H1 (cell line): ENCODE measurements around the gene PHYH. TPM values are rescaled to one million over a fixed set of nuclear protein-coding genes. Genes with fewer than 3 reads are reported as not detected.

ENCODE experiments used
- CTCF ChIA-PET: fragments of 300-600 bp; sonication (Branson Sonifier 250); formaldehyde crosslinking; loops from one replicate; lab custom pipeline; 2021; ENCODE audit not compliant: partially characterized antibody; lab: Charles Lee
- POLR2A ChIA-PET: fragments of 300-600 bp; sonication (Branson Sonifier 250); formaldehyde crosslinking; loops from one replicate; lab custom pipeline; 2021; ENCODE audit warnings: inconsistent platforms; ENCODE audit not compliant: partially characterized antibody; lab: Charles Lee
- DNase-seq, 2 experiments: peaks; one replicate each; pipeline versions ENCODE4 v3.0.0 to v3.0.0-alpha.2; 2010 to 2022; ENCODE audit warnings: low spot score in 2 of 2, low read depth in 1 of 2, mixed read lengths in 1 of 2
- FAIRE-seq: peaks from 2 replicates; lab custom pipeline; 2011; peaks lifted over from hg19 to GRCh38; lab: Jason Lieb, UNC
- H2AFZ ChIP-seq: 2 replicates; pipeline ENCODE4 v1.8.1; 2012; ENCODE audit warnings: low read length, inconsistent platforms
- H2AK5ac ChIP-seq: 2 replicates; pipeline ENCODE4 v1.6.1; 2013; ENCODE audit warnings: low read depth, low read length
- H2BK120ac ChIP-seq: replicated peaks from 2 replicates; pipeline ENCODE3; 2013; ENCODE audit warnings: low read depth, low read length, inconsistent platforms
- H2BK12ac ChIP-seq: 2 replicates; pipeline ENCODE4 v1.6.1; 2013; ENCODE audit warnings: low read depth, low read length
- H2BK15ac ChIP-seq: 2 replicates; pipeline ENCODE4 v1.6.1; 2013; ENCODE audit warnings: low read length
- H2BK20ac ChIP-seq: 2 replicates; pipeline ENCODE4 v1.6.1; 2013; ENCODE audit warnings: low read length
- H2BK5ac ChIP-seq: 2 replicates; pipeline ENCODE4 v1.6.1; 2013; ENCODE audit warnings: low read depth, low read length
- H3K14ac ChIP-seq: 2 replicates; pipeline ENCODE4 v1.6.1; 2013; ENCODE audit warnings: inconsistent platforms; ENCODE audit not compliant: insufficient read length
- H3K18ac ChIP-seq: 2 replicates; pipeline ENCODE4 v1.6.1; 2013; ENCODE audit warnings: low read length; ENCODE audit errors: extremely low read depth
- H3K23ac ChIP-seq: 2 replicates; pipeline ENCODE4 v1.6.1; 2013; ENCODE audit warnings: inconsistent platforms; ENCODE audit not compliant: insufficient read length
- H3K23me2 ChIP-seq: 2 replicates; pipeline ENCODE4 v1.6.1; 2013; ENCODE audit warnings: low read depth, low read length
- H3K27ac ChIP-seq: 2 replicates; pipeline ENCODE4 v1.6.1; 2011; ENCODE audit warnings: low read depth, low read length, inconsistent platforms
- H3K27me3 ChIP-seq, 4 experiments: replicated peaks in 1 of 4; 1 replicate in 1 of 4; 2 replicates in 3 of 4; pipeline versions ENCODE4 v1.6.1 to v1.8.1; 2011 to 2013; ENCODE audit warnings: low read length in 3 of 4, mild to moderate bottlenecking in 3 of 4, inconsistent platforms in 2 of 4, mixed read lengths in 2 of 4, moderate library complexity in 1 of 4; ENCODE audit not compliant: control insufficient read depth in 3 of 4, insufficient read depth in 3 of 4; ENCODE audit errors: extremely low read depth in 1 of 4
- H3K36me3 ChIP-seq, 4 experiments: 2 replicates each; pipeline versions ENCODE4 v1.6.1 to v1.8.1; 2011 to 2013; ENCODE audit warnings: mild to moderate bottlenecking in 4 of 4, low read length in 3 of 4, moderate library complexity in 2 of 4, control low read depth in 1 of 4, inconsistent platforms in 1 of 4; ENCODE audit not compliant: insufficient read depth in 4 of 4, control insufficient read depth in 2 of 4
- H3K4ac ChIP-seq: replicated peaks from 2 replicates; pipeline ENCODE3; 2013; ENCODE audit warnings: low read length, low read depth, mixed read lengths, inconsistent platforms; ENCODE audit not compliant: insufficient read length
- H3K4me1 ChIP-seq, 4 experiments: replicated peaks in 1 of 4; 1 replicate in 1 of 4; 2 replicates in 3 of 4; pipeline versions ENCODE4 v1.6.1 to v1.8.1; 2011 to 2013; ENCODE audit warnings: low read length in 3 of 4, inconsistent platforms in 2 of 4, mixed read lengths in 1 of 4; ENCODE audit not compliant: insufficient read depth in 4 of 4, control insufficient read depth in 3 of 4
- H3K4me2 ChIP-seq, 2 experiments: 2 replicates each; pipeline versions ENCODE4 v1.6.1 to v1.8.1; 2011 to 2013; ENCODE audit warnings: low read depth in 2 of 2, low read length in 2 of 2, control low read depth in 1 of 2, inconsistent platforms in 1 of 2, mild to moderate bottlenecking in 1 of 2; ENCODE audit not compliant: insufficient read depth in 1 of 2
- H3K4me3 ChIP-seq, 4 experiments: fragments of 200-600, 300-600 bp in 1 of 4; sonication (generic), shearing (Covaris generic), sonication (Bioruptor Twin) in 1 of 4; 2 replicates each; pipeline versions ENCODE4 v1.5.1 to v1.8.1; 2011 to 2016; ENCODE audit warnings: low read length in 4 of 4, low read depth in 3 of 4, control low read depth in 2 of 4, inconsistent platforms in 2 of 4, mild to moderate bottlenecking in 2 of 4, mixed read lengths in 1 of 4, moderate library complexity in 1 of 4; ENCODE audit not compliant: insufficient read depth in 2 of 4; ENCODE audit errors: extremely low read depth in 1 of 4
- H3K56ac ChIP-seq: replicated peaks from 2 replicates; pipeline ENCODE3; 2013; ENCODE audit warnings: low read depth, mild to moderate bottlenecking, mixed read lengths, low read length, inconsistent platforms; ENCODE audit not compliant: insufficient read length
- H3K79me1 ChIP-seq: 2 replicates; pipeline ENCODE4 v1.6.1; 2013; ENCODE audit warnings: low read depth, low read length, control low read depth
- H3K79me2 ChIP-seq, 2 experiments: 2 replicates each; pipeline versions ENCODE4 v1.6.1 to v1.8.1; 2012 to 2013; ENCODE audit warnings: low read length in 2 of 2, mild to moderate bottlenecking in 2 of 2, inconsistent platforms in 1 of 2; ENCODE audit not compliant: insufficient read depth in 2 of 2, control insufficient read depth in 1 of 2
- H3K9ac ChIP-seq, 4 experiments: replicated peaks in 1 of 4; 1 replicate in 1 of 4; 2 replicates in 3 of 4; pipeline versions ENCODE4 v1.6.1 to v1.8.1; 2011 to 2013; ENCODE audit warnings: low read depth in 3 of 4, low read length in 3 of 4, control low read depth in 2 of 4, mild to moderate bottlenecking in 2 of 4, moderate library complexity in 2 of 4, inconsistent platforms in 1 of 4; ENCODE audit errors: extremely low read depth in 1 of 4
- H3K9me3 ChIP-seq, 2 experiments: 2 replicates each; pipeline versions ENCODE4 v1.6.1 to v1.8.1; 2012 to 2013; ENCODE audit warnings: mild to moderate bottlenecking in 2 of 2, moderate library complexity in 2 of 2, control low read depth in 1 of 2, inconsistent platforms in 1 of 2, low read depth in 1 of 2, low read length in 1 of 2, mixed read lengths in 1 of 2; ENCODE audit not compliant: insufficient read depth in 2 of 2
- H4K20me1 ChIP-seq, 2 experiments: replicated peaks in 1 of 2; 2 replicates each; pipeline versions ENCODE3 to v1.8.1; 2011 to 2013; ENCODE audit warnings: inconsistent platforms in 2 of 2, low read length in 2 of 2, mild to moderate bottlenecking in 1 of 2; ENCODE audit not compliant: insufficient read depth in 2 of 2, control insufficient read depth in 1 of 2
- H4K5ac ChIP-seq: 2 replicates; pipeline ENCODE4 v1.6.1; 2013; ENCODE audit warnings: low read length, low read depth, mixed read lengths, inconsistent platforms; ENCODE audit not compliant: insufficient read length
- H4K8ac ChIP-seq: 2 replicates; pipeline ENCODE4 v1.8.0; 2013; ENCODE audit warnings: mild to moderate bottlenecking, moderate library complexity, low read length, inconsistent platforms; ENCODE audit not compliant: insufficient read depth; ENCODE audit errors: extremely low read depth
- H4K91ac ChIP-seq: replicated peaks from 2 replicates; pipeline ENCODE3; 2013; ENCODE audit warnings: low read length, mixed read lengths, inconsistent platforms; ENCODE audit not compliant: insufficient read length
- ASH2L ChIP-seq: fragments of 200-600, 300-600 bp; sonication (generic); IDR thresholded peaks from one replicate; pipeline ENCODE4 v1.7.1; 2017; ENCODE audit warnings: low read length
- EZH2 ChIP-seq: fragments of 200-600 bp; sonication (generic); IDR thresholded peaks from 2 replicates; pipeline ENCODE4 v1.7.1; 2012; ENCODE audit warnings: low read depth, mild to moderate bottlenecking, moderate library complexity, low read length, inconsistent platforms; ENCODE audit not compliant: severe bottlenecking
- HDAC2 ChIP-seq, 2 experiments: fragments of 300-600 bp in 1 of 2; sonication (generic) in 1 of 2; IDR thresholded peaks; 2 replicates each; pipeline ENCODE4 v1.6.1; 2011 to 2012; ENCODE audit warnings: low read depth in 2 of 2, low read length in 2 of 2, mild to moderate bottlenecking in 2 of 2, moderate library complexity in 2 of 2, borderline replicate concordance in 1 of 2, inconsistent platforms in 1 of 2
- JUN ChIP-seq: IDR thresholded peaks from 2 replicates; pipeline ENCODE4 v1.6.1; 2011; ENCODE audit warnings: low read depth, mild to moderate bottlenecking, improper control_type of control experiment, low read length
- NRF1 ChIP-seq: IDR thresholded peaks from 2 replicates; pipeline ENCODE4 v1.6.1; 2011; ENCODE audit warnings: mild to moderate bottlenecking, low read depth, low read length, improper control_type of control experiment
- POLR2AphosphoS5 ChIP-seq: IDR thresholded peaks from 2 replicates; pipeline ENCODE4 v1.6.1; 2011; ENCODE audit warnings: low read depth, low read length
- SIRT6 ChIP-seq: IDR thresholded peaks from one replicate; pipeline ENCODE4 v1.7.1; 2012; ENCODE audit warnings: low read length, inconsistent platforms
- SP2 ChIP-seq: IDR thresholded peaks from 2 replicates; pipeline ENCODE4 v1.6.1; 2012; ENCODE audit warnings: mild to moderate bottlenecking, low read length, inconsistent platforms
- SRF ChIP-seq: IDR thresholded peaks from 2 replicates; pipeline ENCODE4 v1.6.1; 2011; ENCODE audit warnings: mild to moderate bottlenecking, low read depth, low read length, moderate library complexity
- YY1 ChIP-seq: IDR thresholded peaks from 2 replicates; pipeline ENCODE4 v1.6.1; 2011; ENCODE audit warnings: low read depth, mild to moderate bottlenecking, low read length
- WGBS, 2 experiments: shearing (Covaris generic) in 1 of 2; methylation state at CpG; one replicate each; pipeline versions ENCODE4 v1.1.6 to v1.1.7; 2013 to 2015; ENCODE audit warnings: low lambda C conversion rate in 2 of 2, mixed read lengths in 2 of 2, inconsistent platforms in 1 of 2, low coverage in 1 of 2, missing lambda C conversion rate in 1 of 2; ENCODE audit not compliant: insufficient replicate concordance in 2 of 2, insufficient coverage in 1 of 2, insufficient read length in 1 of 2; ENCODE audit errors: extremely low coverage in 1 of 2, missing lambda C conversion rate in 1 of 2; 5-methylcytosine and 5-hydroxymethylcytosine counted together
- polyA plus RNA-seq, 7 experiments: library from polyadenylated mRNA; depleted of rRNA in 3 of 7; stranded (reverse) in 5 of 7; unstranded in 2 of 7; fragments of >200 nt in 5 of 7; fragments of 200-250 nt in 2 of 7; gene quantifications; 1 replicate in 5 of 7; 2 replicates in 1 of 7; 4 replicates in 1 of 7; pipeline versions ENCODE4 v1.2.1 to v1.2.3, GENCODE V29; 2011 to 2013; ENCODE audit warnings: missing spikeins in 2 of 7, mixed read lengths in 2 of 7
- total RNA-seq: library from RNA; stranded (reverse); fragmentation: NEBNext Ultra II Directional; extraction: Animal tissue kit (Norgen Biotek cat#: 25700); gene quantifications from 2 replicates; pipeline ENCODE4 v1.2.1, GENCODE V29; 2021

The PHYH gene
- total and polyA plus RNA-seq, 2 of the 8 experiments (the other 6 are each of a cell fraction or from before 2014, with no cell fraction given) = 22.0 to 22.7 TPM

GRCh38 chr10:13311177-13311575, 11.3 kb upstream of the PHYH start:
- Histone ChIP-seq H2BK5ac (no peak overlapping the region), H3K36me3 (no peaks in the 10 kb centered on the region), H3K4me3 (no peak overlapping the region), H3K14ac (no peak overlapping the region), H4K8ac (no peak overlapping the region), H4K91ac (no peak overlapping the region), H3K18ac (no peak overlapping the region), H3K27ac (no peak overlapping the region), H3K79me1 (no peaks in the 10 kb centered on the region), H3K9me3 (no peaks in the 10 kb centered on the region), H4K5ac (no peak overlapping the region), H3K4ac (no peak overlapping the region), H4K20me1 (no peaks in the 10 kb centered on the region), H2BK20ac (no peak overlapping the region), H2BK12ac (no peak overlapping the region), H3K27me3 (no peaks in the 10 kb centered on the region; a peak in 1 of 7 replicates), H3K79me2 (no peaks in the 10 kb centered on the region), H2BK120ac (no peak overlapping the region), H3K4me1 (peaks cover 0 to 2% (median 0%) of the 10 kb centered on the region in 4 experiments; a peak in 1 of 7 replicates), H3K9ac (no peak overlapping the region), H3K23ac (no peak overlapping the region), H2AK5ac (no peak overlapping the region), H3K4me2 (no peak overlapping the region), H2AFZ (no peak overlapping the region), H3K56ac (no peak overlapping the region), H3K23me2 (no peaks in the 10 kb centered on the region), H2BK15ac (no peak overlapping the region)
- CTCF ChIA-PET = interaction anchor here (1.4 to 1.5 kb wide), 2 partner anchors 9 to 105 kb away, joined by 4 to 9 read pairs; no protein-coding TSS in a partner anchor
- DNase-seq (no peak), FAIRE-seq (no peak)
- 88% methylated on average over 5 of the region's 5 CpGs; no CpG with 5 or more reads in 1 of the 2 experiments for WGBS, 2 experiments
- POLR2A ChIA-PET = interaction anchor here (1.4 kb wide), 1 partner anchor 8 kb away, joined by 5 read pairs; no protein-coding TSS in a partner anchor
- TF ChIP-seq SIRT6 (no peak), SRF (no peak), YY1 (no peak), SP2 (no peak), HDAC2 (IDR thresholded peaks at IDR 0.05; ENCODE audit: borderline replicate concordance in 1 of 2, low read depth in 2 of 2, low read length in 2 of 2) (no peak), EZH2 (no peak), NRF1 (no peak), ASH2L (no peak), POLR2AphosphoS5 (no peak), JUN (no peak)
